Measurements from ENCODE around the gene RNGTT.

The RNGTT gene

DNA sequence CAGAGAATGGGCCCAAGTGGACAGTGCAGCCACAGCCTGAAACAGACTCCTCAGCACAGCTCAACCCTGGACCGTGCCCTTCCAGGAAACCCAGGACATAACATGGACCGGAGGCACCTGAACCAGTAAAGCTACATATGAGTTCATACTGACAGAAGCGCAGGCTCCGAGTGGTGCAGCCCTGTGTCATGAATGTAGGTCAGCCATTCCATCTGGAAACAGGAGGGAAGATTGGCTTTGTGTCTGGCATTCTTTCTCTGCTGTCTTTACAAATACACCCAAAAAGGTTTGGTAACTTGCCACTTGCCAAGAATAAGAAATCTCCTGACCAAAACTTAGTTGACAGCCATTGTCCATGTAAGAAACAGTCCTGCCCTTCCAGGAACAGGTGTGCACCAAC, 366.6 kb downstream of the RNGTT start:
- Histone ChIP-seq H3K4me1 (ENCODE audit: control insufficient read depth, insufficient read depth, low read length) (peaks cover 3% of the 10 kb centered on the region), H3K27me3 (ENCODE audit: control insufficient read depth in 1 of 2, insufficient read depth in 2 of 2, low read length in 2 of 2) (no peaks in the 10 kb centered on the region), H3K27ac (ENCODE audit: low read length) (no peak overlapping the region), H3K36me3 (ENCODE audit: control insufficient read depth in 2 of 2, insufficient read depth in 2 of 2, low read length in 2 of 2) (no peaks in the 10 kb centered on the region), H3K9me3 (ENCODE audit: control insufficient read depth in 2 of 2, low read length in 2 of 2) (no peaks in the 10 kb centered on the region), H3K4me3 (ENCODE audit: low read length in 2 of 2) (no peak overlapping the region), H3K9ac (ENCODE audit: low read length in 2 of 2) (no peak overlapping the region)

GRCh38 chr6:88588938-88589337, 374.5 kb downstream of the RNGTT start:
- Histone ChIP-seq H3K9ac (ENCODE audit: low read length in 2 of 2) (no peak overlapping the region), H3K27me3 (ENCODE audit: control insufficient read depth in 1 of 2, insufficient read depth in 2 of 2, low read length in 2 of 2) (no peaks in the 10 kb centered on the region), H3K4me1 (ENCODE audit: control insufficient read depth, insufficient read depth, low read length) (peaks cover 18% of the 10 kb centered on the region), H3K36me3 (ENCODE audit: control insufficient read depth in 2 of 2, insufficient read depth in 2 of 2, low read length in 2 of 2) (no peaks in the 10 kb centered on the region), H3K4me3 (ENCODE audit: low read length in 2 of 2) (no peak overlapping the region), H3K27ac (ENCODE audit: low read length) (no peak overlapping the region), H3K9me3 (ENCODE audit: control insufficient read depth in 2 of 2, low read length in 2 of 2) (no peaks in the 10 kb centered on the region)

DNA sequence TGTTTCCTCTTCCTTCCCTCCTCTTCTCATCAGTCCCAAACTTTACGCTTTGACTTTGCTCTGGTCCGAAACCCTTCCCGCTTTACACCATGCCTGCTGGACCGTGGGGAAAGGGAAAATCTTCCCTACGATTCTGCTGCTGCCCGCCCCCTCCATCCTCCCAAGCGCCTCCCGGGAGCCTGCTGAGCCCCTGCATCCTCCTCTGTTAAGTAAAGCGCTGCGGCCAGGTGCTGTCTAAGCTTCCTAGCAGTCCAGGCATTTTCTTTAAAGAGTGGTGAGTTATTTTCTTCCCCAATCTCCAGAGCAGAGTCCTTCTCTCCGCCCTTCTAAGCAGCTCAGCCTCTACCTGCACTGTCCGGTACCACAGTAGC, 376.3 kb downstream of the RNGTT start:
- H3K9me3 ChIP-seq (ENCODE audit: control insufficient read depth in 2 of 2, low read length in 2 of 2): no peaks in the 10 kb centered on the region
- H3K27ac ChIP-seq (ENCODE audit: low read length): no peak overlapping the region
- no peaks in the 10 kb centered on the region for H3K36me3 ChIP-seq (ENCODE audit: control insufficient read depth in 2 of 2, insufficient read depth in 2 of 2, low read length in 2 of 2)
- no peak overlapping the region for H3K9ac ChIP-seq (ENCODE audit: low read length in 2 of 2)
- peaks cover 18% of the 10 kb centered on the region for H3K4me1 ChIP-seq (ENCODE audit: control insufficient read depth, insufficient read depth, low read length)
- H3K27me3 ChIP-seq (ENCODE audit: control insufficient read depth in 1 of 2, insufficient read depth in 2 of 2, low read length in 2 of 2): no peaks in the 10 kb centered on the region
- H3K4me3 ChIP-seq (ENCODE audit: low read length in 2 of 2): peak overlapping the region in 1 of 2 donors; percentile 62

DNA sequence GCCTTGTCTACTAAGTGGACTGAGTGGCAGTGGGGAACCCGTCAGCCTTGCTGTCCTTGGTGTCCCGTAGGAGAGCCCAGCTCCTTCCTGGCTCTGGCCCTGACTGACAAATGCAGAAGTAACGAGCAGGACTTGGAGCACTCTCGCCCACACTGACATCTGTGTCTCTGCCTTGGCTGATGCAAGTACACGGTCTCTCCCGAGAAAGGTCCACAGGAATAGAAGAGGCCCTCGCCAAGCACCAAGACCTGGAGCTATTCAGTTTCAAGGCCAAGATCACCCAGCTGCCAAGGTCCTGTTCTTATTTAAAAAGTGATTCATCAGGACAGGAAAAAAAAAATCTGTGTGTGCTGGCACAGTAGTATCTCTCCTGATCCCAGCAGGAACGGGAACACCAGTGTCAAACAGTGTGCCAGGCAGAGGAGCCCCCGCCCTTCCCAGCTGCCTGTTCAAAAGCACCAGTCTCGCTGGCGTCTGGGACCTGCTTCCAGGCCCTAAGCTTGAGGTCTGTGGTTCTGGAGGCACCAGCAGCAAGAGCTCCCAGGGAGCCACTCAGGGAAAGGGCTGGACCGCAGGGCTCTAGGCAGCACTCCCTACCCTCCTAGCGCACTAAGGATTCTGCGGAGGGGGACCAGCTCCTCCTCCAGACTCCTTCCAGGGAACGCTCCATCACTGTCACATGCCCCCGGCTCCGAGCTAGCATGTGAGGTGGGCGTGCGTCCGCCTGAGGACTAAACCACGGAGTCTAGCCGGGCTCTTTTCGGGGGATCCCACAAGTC, 376.9 kb downstream of the RNGTT start:
- no peaks in the 10 kb centered on the region for H3K9me3 ChIP-seq (ENCODE audit: control insufficient read depth in 2 of 2, low read length in 2 of 2)

GRCh38 chr6:88585276-88585692, 378.1 kb downstream of the RNGTT start:
- Histone ChIP-seq H3K9ac (ENCODE audit: low read length in 2 of 2) (no peak overlapping the region), H3K27ac (ENCODE audit: low read length) (no peak overlapping the region), H3K36me3 (ENCODE audit: control insufficient read depth in 2 of 2, insufficient read depth in 2 of 2, low read length in 2 of 2) (no peaks in the 10 kb centered on the region), H3K4me3 (ENCODE audit: low read length in 2 of 2) (no peak overlapping the region), H3K4me1 (ENCODE audit: control insufficient read depth, insufficient read depth, low read length) (peaks cover 18% of the 10 kb centered on the region), H3K9me3 (ENCODE audit: control insufficient read depth in 2 of 2, low read length in 2 of 2) (no peaks in the 10 kb centered on the region), H3K27me3 (ENCODE audit: control insufficient read depth in 1 of 2, insufficient read depth in 2 of 2, low read length in 2 of 2) (no peaks in the 10 kb centered on the region)

More for the DNA sequence above, 376.9 kb downstream of the RNGTT start:
- Histone ChIP-seq H3K27me3 (ENCODE audit: control insufficient read depth in 1 of 2, insufficient read depth in 2 of 2, low read length in 2 of 2) (no peaks in the 10 kb centered on the region), H3K4me1 (ENCODE audit: control insufficient read depth, insufficient read depth, low read length) (peaks cover 18% of the 10 kb centered on the region), H3K27ac (ENCODE audit: low read length) (no peak overlapping the region), H3K4me3 (ENCODE audit: low read length in 2 of 2) (peak overlapping the region in 1 of 2 donors; percentile 62), H3K36me3 (ENCODE audit: control insufficient read depth in 2 of 2, insufficient read depth in 2 of 2, low read length in 2 of 2) (no peaks in the 10 kb centered on the region), H3K9ac (ENCODE audit: low read length in 2 of 2) (no peak overlapping the region)

DNA sequence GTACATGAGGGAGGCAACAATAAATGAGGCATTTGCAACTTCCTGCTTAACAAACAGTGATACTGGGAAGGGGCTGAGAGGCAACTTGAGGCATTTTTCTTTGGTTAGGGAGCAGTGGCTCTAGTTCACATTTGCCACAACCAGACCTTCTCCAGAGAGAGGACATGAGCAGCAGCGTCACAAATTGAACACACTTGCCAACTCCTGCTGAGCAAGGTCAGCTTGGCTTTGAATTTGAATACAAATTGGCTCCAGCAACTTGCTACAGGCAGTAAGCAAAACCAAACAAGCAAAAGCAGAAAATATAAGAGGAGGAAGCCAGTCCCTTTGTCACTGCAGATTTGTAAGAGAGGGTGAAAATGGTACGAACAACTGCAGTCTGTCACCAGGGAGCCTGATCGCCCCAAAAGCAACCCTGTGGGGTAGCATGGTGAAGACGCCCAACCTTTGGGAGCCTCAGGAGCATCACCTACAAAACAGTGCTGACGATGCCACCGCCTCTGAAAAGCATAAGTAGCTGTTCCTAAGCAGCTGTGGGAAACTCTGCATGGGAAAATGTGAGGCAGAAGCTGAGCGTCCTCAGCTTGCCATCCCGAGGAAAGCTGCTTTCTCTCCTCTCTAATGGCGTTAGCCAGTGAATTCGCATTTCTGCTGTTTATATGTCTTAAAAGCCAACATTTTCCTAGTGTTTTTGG, 378.7 kb downstream of the RNGTT start:
- H3K27me3 ChIP-seq (ENCODE audit: control insufficient read depth in 1 of 2, insufficient read depth in 2 of 2, low read length in 2 of 2): no peaks in the 10 kb centered on the region
- no peaks in the 10 kb centered on the region for H3K36me3 ChIP-seq (ENCODE audit: control insufficient read depth in 2 of 2, insufficient read depth in 2 of 2, low read length in 2 of 2)
- H3K27ac ChIP-seq (ENCODE audit: low read length): no peak overlapping the region
- H3K9me3 ChIP-seq (ENCODE audit: control insufficient read depth in 2 of 2, low read length in 2 of 2): no peaks in the 10 kb centered on the region
- peaks cover 18% of the 10 kb centered on the region for H3K4me1 ChIP-seq (ENCODE audit: control insufficient read depth, insufficient read depth, low read length)
- H3K9ac ChIP-seq (ENCODE audit: low read length in 2 of 2): no peak overlapping the region
- H3K4me3 ChIP-seq (ENCODE audit: low read length in 2 of 2): no peak overlapping the region

GRCh38 chr6:88577461-88577860, 386.0 kb downstream of the RNGTT start:
- H3K9ac ChIP-seq (ENCODE audit: low read length in 2 of 2): no peak overlapping the region
- no peaks in the 10 kb centered on the region for H3K27me3 ChIP-seq (ENCODE audit: control insufficient read depth in 1 of 2, insufficient read depth in 2 of 2, low read length in 2 of 2)
- no peaks in the 10 kb centered on the region for H3K4me1 ChIP-seq (ENCODE audit: control insufficient read depth, insufficient read depth, low read length)
- H3K36me3 ChIP-seq (ENCODE audit: control insufficient read depth in 2 of 2, insufficient read depth in 2 of 2, low read length in 2 of 2): no peaks in the 10 kb centered on the region
- H3K27ac ChIP-seq (ENCODE audit: low read length): no peak overlapping the region
- no peak overlapping the region for H3K4me3 ChIP-seq (ENCODE audit: low read length in 2 of 2)
- H3K9me3 ChIP-seq (ENCODE audit: control insufficient read depth in 2 of 2, low read length in 2 of 2): no peaks in the 10 kb centered on the region

DNA sequence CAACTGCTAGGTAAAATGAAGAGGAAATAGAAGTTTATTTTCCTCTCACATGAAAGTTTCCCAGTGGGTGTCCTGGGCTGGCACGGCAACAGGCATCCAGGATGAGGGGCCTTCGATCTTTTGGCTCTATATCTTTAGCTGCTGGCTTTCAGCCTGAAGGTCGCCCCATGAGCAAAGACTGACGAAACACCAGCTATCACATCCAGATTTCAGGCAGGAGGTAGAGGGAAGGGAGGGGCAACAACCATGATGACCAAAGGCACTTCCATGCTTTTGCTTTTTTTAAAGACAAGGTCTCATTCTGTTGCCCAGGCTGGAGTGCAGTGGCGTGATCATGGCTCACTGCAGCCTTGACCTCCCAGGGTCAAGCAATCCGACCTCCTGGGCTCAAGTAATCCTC, 387.9 kb downstream of the RNGTT start:
- H3K4me3 ChIP-seq (ENCODE audit: low read length in 2 of 2): no peak overlapping the region
- H3K9ac ChIP-seq (ENCODE audit: low read length in 2 of 2): no peak overlapping the region
- no peaks in the 10 kb centered on the region for H3K27me3 ChIP-seq (ENCODE audit: control insufficient read depth in 1 of 2, insufficient read depth in 2 of 2, low read length in 2 of 2)
- H3K4me1 ChIP-seq (ENCODE audit: control insufficient read depth, insufficient read depth, low read length): no peaks in the 10 kb centered on the region
- no peak overlapping the region for H3K27ac ChIP-seq (ENCODE audit: low read length)
- no peaks in the 10 kb centered on the region for H3K9me3 ChIP-seq (ENCODE audit: control insufficient read depth in 2 of 2, low read length in 2 of 2)
- no peaks in the 10 kb centered on the region for H3K36me3 ChIP-seq (ENCODE audit: control insufficient read depth in 2 of 2, insufficient read depth in 2 of 2, low read length in 2 of 2)

DNA sequence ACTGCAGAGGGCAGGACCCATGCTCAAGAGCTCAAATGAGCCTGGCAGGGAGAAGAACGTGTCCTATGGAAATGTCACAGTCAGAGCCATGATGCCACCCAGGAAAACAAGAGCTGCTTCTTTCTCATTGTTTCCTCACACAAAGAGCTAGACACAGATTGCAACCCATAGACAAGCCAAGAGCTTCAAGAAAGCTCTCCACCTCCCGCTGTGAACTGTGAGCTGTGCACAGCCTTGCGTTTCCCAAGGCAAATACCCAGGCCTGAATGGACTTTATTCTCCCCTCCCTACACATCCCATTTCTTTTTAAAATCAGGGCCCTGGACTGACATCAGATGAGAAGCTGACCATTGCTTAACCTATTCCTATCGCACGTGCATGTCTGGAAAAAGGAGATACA, 388.8 kb downstream of the RNGTT start:
- Histone ChIP-seq H3K4me1 (ENCODE audit: control insufficient read depth, insufficient read depth, low read length) (no peaks in the 10 kb centered on the region), H3K4me3 (ENCODE audit: low read length in 2 of 2) (no peak overlapping the region), H3K9ac (ENCODE audit: low read length in 2 of 2) (no peak overlapping the region), H3K27ac (ENCODE audit: low read length) (no peak overlapping the region), H3K27me3 (ENCODE audit: control insufficient read depth in 1 of 2, insufficient read depth in 2 of 2, low read length in 2 of 2) (no peaks in the 10 kb centered on the region), H3K36me3 (ENCODE audit: control insufficient read depth in 2 of 2, insufficient read depth in 2 of 2, low read length in 2 of 2) (no peaks in the 10 kb centered on the region), H3K9me3 (ENCODE audit: control insufficient read depth in 2 of 2, low read length in 2 of 2) (no peaks in the 10 kb centered on the region)

- Histone ChIP-seq H3K4me3 (ENCODE audit: low read length in 2 of 2) (no peak overlapping the region), H3K27me3 (ENCODE audit: control insufficient read depth in 1 of 2, insufficient read depth in 2 of 2, low read length in 2 of 2) (no peaks in the 10 kb centered on the region), H3K9ac (ENCODE audit: low read length in 2 of 2) (no peak overlapping the region), H3K4me1 (ENCODE audit: control insufficient read depth, insufficient read depth, low read length) (no peaks in the 10 kb centered on the region), H3K27ac (ENCODE audit: low read length) (no peak overlapping the region), H3K9me3 (ENCODE audit: control insufficient read depth in 2 of 2, low read length in 2 of 2) (no peaks in the 10 kb centered on the region), H3K36me3 (ENCODE audit: control insufficient read depth in 2 of 2, insufficient read depth in 2 of 2, low read length in 2 of 2) (no peaks in the 10 kb centered on the region)
These were observed 389.4 kb downstream of the RNGTT start for GRCh38 chr6:88574031-88574430.

DNA sequence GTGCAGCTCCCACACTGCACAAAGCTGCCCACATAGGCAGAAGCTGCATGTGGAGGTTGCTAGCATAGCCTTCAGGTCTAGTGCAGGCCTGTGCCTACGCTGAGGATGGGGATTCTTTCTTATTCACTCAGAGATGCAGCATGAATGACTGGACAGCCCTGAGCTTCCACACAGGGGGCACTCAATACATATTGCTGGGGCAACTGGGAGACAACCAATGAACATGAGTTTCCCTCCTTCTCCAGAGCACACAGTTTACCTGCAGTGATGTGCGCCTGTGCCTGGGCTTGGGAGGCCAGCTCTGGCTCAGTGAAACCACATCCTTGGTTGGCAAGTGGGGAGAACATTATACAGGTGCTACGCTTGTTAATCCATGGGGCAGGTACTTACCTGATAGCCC, 389.9 kb downstream of the RNGTT start:
- no peaks in the 10 kb centered on the region for H3K4me1 ChIP-seq (ENCODE audit: control insufficient read depth, insufficient read depth, low read length)
- H3K27ac ChIP-seq (ENCODE audit: low read length): no peak overlapping the region
- H3K36me3 ChIP-seq (ENCODE audit: control insufficient read depth in 2 of 2, insufficient read depth in 2 of 2, low read length in 2 of 2): no peaks in the 10 kb centered on the region
- H3K9me3 ChIP-seq (ENCODE audit: control insufficient read depth in 2 of 2, low read length in 2 of 2): no peaks in the 10 kb centered on the region
- no peaks in the 10 kb centered on the region for H3K27me3 ChIP-seq (ENCODE audit: control insufficient read depth in 1 of 2, insufficient read depth in 2 of 2, low read length in 2 of 2)
- H3K9ac ChIP-seq (ENCODE audit: low read length in 2 of 2): no peak overlapping the region
- H3K4me3 ChIP-seq (ENCODE audit: low read length in 2 of 2): no peak overlapping the region

All from stomach smooth muscle (tissue), 2 donors.